AG09309 (cell line): ENCODE results near the gene TGFA.

Source experiments
- DNase-seq: peaks from one replicate; pipeline ENCODE4 v3.0.0-alpha.2; 2010; ENCODE audit warnings: low read depth
- H3K4me3 ChIP-seq: 2 replicates; pipeline ENCODE4 v1.5.1; 2011; ENCODE audit warnings: mild to moderate bottlenecking, low read depth, low read length, moderate library complexity; ENCODE audit not compliant: control insufficient read depth
- TF ChIP-seq, protein P1 (sequence below): IDR thresholded peaks from 2 replicates; pipeline ENCODE4 v1.5.1; 2011; ENCODE audit warnings: mild to moderate bottlenecking, low read depth, low read length, inconsistent platforms; ENCODE audit not compliant: insufficient read depth, control insufficient read depth; ENCODE audit errors: missing control alignments

TGFA gene

DNA sequence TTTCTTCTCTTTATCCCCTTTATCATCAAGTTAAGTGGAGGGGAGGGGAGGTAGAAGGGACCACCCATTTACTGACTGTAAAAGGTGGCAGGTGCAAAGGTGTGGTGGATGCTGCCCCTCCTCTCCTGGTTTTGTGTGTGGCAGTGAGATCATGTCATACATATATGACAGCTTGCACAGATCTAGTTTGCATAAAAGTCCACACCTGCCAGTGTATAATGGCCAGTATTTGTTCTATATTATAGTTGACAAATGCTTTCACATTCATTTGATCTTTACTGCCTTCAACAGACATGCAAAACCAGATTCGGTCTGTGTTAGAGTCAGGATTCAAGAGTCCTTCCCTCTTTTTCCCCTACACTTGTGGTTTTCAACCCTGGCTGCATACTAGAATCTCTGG is 55.1 kb downstream of the TGFA start:
- TF ChIP-seq, protein P1, sequence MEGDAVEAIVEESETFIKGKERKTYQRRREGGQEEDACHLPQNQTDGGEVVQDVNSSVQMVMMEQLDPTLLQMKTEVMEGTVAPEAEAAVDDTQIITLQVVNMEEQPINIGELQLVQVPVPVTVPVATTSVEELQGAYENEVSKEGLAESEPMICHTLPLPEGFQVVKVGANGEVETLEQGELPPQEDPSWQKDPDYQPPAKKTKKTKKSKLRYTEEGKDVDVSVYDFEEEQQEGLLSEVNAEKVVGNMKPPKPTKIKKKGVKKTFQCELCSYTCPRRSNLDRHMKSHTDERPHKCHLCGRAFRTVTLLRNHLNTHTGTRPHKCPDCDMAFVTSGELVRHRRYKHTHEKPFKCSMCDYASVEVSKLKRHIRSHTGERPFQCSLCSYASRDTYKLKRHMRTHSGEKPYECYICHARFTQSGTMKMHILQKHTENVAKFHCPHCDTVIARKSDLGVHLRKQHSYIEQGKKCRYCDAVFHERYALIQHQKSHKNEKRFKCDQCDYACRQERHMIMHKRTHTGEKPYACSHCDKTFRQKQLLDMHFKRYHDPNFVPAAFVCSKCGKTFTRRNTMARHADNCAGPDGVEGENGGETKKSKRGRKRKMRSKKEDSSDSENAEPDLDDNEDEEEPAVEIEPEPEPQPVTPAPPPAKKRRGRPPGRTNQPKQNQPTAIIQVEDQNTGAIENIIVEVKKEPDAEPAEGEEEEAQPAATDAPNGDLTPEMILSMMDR, result no peak
- DNase-seq, result no peak
- no peak overlapping the region for H3K4me3 ChIP-seq

DNA sequence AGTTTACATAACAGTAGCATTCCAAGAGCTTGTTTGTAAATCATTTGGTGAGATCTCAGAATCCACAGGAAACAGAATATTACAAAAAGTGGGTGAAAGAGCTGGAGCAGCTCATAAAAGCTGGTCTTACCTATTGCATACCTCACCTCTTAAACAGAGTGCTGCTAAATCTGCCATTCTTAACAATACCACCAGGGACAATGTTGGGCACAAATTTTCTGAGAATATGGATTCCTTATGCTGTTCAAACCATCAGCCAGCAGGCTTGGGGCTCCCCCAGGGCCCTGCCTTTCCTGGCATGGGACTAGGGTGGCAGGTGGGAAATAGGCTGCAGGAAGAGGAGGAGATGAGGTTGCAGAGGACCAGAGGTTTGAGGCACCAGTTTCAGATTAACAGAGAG is 55.6 kb downstream of the TGFA start:
- DNase-seq, result no peak
- no peak overlapping the region for H3K4me3 ChIP-seq
- TF ChIP-seq, protein P1, result no peak

DNA sequence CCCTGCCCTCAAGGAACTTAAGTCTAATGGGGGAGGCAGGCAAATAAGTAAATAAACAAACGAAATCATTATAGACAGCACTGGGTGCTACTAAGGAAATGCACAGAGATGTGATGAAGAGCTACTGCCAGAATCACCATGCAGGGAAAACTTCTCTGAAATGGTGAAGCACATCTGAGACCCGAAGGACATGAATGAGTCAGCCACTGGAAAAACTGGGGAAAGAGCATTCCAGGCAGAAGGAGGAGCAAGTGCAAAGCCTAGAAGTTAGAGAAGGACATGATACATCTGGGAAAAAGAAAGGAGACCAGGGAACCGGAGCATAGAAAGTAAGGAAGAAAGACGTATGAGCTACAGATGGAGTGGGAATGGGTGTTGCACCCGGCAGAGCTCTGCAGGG is 56.8 kb downstream of the TGFA start:
- TF ChIP-seq, protein P1, result no peak

DNA sequence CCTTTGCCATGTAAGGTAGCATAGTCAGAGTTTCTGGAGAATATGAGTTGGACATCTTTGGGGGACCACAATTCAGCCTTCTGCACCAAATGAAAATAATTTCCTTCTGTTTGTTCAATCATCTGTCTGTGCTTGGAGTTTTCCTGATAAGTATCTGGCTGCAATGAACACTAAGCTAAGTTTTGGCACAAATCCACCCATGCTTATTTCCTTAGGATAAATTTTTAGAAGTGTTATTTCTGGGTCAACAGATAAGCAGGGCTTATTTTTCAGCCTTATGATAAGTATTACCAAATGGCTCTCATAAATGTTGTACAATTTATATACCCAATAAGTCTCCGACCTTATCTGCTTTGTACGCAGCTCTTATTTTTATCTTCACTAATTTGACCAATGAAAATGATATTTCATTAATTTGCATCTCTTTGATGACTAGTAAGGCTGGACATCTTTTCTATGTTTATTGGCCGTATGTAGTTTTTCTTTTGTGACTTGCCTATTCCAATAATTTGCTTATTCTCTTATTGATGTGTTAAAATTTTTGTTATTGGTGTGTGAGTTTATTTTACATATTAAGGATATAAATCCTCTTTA is 59.2 kb downstream of the TGFA start:
- TF ChIP-seq, protein P1, result no peak
- no peak for DNase-seq
- H3K4me3 ChIP-seq, result no peak overlapping the region

More for the DNA sequence above, 56.8 kb downstream of the TGFA start:
- H3K4me3 ChIP-seq, result no peak overlapping the region
- no peak for DNase-seq

DNA sequence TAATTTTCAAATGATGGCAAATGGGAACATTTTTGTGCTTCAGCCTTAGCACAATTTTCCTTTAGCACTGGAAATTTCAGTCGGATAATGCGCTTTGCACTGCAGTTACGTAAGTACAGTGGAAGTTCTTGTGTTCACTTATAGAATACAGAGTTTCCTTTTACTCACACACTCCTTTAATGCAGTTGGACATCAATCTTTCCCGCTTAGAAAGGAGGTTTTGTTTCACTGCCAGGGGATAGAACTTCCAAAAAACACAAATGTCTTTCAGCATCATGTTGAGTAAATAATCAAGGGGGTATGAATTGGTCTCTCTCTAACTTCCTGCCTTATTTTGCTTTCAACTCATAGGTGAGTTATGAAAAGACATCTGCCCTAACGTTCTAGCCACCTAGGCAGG is 63.2 kb downstream of the TGFA start:
- TF ChIP-seq, protein P1, result no peak
- DNase-seq, result no peak
- H3K4me3 ChIP-seq, result no peak overlapping the region

DNA sequence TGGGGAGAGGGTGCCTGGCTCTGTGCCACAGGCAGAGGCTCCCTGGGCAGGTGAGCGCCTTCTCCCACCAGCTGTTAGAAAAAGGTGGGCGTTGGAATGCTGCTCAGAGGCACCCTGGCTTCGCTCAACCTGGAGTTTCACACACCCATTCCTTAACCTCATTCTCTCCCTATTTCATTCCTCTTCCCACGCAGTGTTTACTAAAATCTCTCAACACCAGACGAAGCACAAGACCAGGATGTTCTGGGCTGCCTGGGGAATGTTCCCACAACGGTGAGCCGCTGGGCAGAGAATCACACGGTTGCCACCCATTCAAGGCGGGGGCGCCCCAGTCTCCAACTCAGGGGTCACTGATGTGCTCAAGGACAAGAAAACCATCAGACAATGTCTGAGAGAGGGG is 64.5 kb downstream of the TGFA start:
- TF ChIP-seq, protein P1, result no peak
- no peak overlapping the region for H3K4me3 ChIP-seq
- DNase-seq, result no peak

DNA sequence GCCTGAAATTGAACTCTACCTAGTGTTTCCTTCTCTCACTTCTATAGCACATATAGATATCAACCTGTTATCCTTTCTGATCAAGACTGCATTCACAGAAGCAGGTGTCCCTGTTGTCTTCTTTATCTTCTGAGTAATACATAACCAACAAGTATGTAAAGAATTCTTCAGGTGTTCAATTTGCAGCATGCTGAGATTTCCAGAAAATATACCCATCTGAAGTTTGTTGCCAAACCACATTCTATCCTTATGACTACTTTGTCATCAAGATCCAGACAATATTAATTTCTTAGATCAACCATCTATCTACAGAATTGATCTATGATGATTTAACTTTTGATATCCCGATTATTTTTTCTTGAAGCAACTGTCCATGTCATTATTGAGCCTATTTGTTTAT is 69.5 kb downstream of the TGFA start:
- no peak overlapping the region for H3K4me3 ChIP-seq
- TF ChIP-seq, protein P1, result no peak
- DNase-seq, result no peak
